NCI-H2227 treated with DMSO at 0.1 percent for 48 hours (cell line): ENCODE data around the gene DLG2.
"Not testable (repeated sequence)": the region's sequence is repeated elsewhere in the genome, so short reads cannot be mapped to it uniquely, and the experiment has no call there.

Experiments used
- DNase-seq: peaks from one replicate; lab custom pipeline; 2025; lab: John Stamatoyannopoulos, UW

DLG2 gene

DNA sequence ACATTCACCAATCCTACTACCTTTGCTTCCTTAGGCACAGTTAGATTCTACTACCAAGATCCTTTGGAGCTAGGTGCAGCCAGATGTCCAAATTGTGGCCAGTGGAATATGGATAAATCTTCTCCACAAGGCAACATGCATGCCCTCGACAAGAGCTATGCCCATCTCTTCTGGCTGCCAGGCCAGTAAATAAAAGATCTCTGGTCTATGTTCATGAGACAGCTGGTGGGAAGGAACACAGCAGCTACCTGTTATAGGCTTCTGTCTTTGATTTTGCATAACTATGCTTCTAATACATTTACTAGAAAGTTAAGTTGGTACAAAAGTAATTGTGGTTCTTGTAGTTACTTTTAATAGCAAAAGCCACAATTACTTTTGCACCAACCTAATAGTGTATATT, 182.7 kb downstream of the DLG2 start:
- no peak for DNase-seq

DNA sequence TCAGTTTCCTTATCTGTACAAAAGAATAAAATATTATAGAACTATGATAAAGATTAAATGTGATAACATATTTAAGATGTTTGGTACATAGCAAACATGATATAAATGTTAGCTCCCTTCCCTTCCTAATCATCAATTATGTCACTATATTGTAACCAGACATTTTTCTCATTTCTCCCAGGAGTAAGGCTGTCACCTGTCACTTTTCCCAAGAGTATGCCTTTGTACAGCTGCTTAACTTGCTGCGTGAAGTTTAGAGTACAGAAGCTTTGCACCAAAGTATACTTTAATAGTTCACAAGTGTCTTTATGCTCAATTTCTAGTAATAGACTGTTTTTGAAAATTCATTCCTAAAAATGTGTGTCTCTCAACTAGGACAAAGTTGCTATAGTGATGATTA, 186.9 kb downstream of the DLG2 start:
- no peak for DNase-seq

DNA sequence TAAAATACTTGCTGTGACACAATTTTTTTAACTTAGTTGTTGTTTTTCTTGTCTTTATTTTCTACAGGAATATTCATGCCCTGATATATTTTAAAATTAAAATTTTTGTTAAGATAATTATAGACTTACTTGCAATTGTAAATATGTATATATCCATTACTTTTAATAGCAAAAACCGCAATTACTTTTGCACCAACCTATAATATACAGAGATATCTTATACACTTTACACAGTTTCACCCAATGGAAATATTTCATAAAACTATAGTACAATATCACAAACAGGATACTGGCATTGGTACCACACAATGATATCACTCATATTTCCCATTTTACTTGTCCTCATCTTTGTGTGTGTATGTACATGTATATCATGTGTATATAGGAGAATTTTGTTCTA, 188.8 kb downstream of the DLG2 start:
- no peak for DNase-seq

DNA sequence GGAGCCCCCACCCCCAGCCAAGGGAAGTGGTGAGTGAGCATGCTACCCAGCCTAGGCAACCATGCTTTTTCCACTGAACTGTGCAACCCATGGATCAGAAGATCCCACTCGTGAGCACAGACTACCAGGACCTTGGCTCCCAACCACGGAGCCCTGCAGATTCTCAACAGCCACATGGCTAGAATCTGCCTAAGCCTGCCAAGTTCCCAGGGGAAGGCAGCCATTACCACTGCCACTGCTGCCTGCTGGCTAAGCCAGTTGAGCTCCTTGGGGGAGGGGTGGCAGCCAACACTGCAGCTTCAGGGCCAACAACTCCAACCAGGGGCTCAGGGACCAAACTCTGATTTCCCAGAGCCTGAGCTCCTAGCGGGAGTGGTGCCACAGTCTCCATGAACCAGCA, 195.8 kb downstream of the DLG2 start:
- DNase-seq, result no peak

DNA sequence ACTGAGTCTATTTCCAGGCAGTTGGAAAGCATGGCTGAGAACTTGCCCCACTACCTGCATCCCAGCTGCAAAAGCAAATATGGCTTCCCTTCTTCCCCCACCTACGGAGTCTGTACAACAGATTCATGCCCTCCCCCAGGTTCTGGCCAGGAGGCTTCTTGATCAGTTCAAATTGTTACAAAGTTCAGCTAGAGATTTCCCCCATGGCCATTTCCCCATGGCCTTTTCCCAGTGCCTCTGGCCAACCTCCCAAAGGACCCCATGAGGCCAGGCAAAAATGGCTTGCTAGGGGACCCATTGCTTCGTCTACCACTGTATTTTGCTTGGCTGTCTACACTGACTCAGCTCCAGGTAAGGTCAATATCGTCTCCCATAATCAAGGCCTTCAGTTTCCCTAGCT, 203.3 kb downstream of the DLG2 start:
- DNase-seq, result no peak

DNA sequence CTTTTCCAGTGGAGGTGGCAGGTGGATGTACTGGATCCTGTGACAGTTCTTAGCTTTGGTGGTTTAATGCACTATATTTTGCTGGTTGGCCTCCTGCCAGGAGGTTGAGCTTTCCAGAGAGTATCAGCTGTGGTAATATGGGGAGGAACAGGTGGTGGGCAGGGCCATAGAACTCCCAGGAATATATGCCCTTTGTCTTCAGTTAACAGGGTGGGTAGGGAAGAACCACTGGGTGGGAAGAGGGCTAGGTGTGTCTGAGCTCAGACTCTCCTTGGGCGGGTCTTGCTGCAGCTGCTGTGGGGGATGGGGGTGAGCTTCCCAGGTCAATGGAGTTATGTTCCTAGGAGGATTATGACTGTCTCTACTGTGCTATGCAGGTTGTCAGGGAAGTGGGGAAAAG, 203.8 kb downstream of the DLG2 start:
- DNase-seq, result no peak

DNA sequence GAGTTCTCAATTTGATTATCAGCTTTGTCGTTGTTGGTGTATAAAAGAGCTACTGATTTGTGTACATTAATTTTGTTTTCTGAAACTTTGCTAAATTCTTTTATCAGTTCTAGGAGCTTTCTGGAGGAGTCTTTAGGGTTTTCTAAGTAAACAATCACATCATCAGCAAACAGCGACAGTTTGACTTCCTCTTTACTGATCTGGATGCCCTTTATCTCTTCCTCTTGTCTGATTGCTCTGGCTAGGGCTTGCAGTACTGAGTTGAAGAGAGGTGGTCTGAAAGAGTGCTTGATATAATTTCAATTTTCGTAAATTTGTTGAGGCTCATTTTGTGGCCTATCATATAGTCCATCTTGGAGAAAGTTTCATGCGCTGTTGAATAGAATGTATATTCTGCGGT, 213.0 kb downstream of the DLG2 start:
- DNase-seq, result no peak

DNA sequence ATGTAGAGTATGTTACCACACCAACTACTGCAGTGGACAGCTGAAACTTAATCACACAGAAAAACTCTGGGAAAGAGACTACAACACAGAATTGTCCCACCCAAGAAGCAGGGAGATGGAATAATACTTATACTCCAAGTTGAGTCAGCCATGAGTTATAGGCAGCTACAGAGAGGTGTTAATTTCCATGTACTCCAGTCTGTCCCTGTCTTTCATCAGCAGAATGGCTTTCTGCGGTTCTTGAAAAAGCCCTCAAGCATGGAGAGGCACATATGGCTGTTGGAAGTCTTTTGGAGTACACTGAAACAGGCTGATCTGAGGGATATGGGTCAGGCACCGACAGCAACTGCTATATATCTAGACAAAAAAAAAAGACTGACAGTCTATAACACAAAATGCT, 219.5 kb downstream of the DLG2 start:
- DNase-seq, result no peak

DNA sequence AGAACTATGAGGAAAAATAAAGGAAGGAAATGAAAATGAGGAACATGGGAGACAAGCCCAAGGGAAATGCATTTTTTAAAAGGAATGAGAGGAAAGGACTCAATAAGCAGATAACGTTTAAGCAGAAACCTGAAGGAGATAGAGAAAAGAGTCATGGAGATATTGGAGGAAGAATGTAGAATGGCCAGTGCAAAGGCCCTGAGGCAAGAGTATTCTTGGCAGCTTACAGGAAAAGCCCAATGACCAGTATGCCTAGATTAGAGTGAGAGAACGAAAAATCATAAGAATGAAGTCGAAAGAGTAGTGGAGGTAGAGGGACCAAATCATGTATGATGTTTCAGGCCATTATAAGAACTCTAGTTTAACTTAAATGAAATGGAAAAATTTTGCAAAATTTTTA, 220.3 kb downstream of the DLG2 start:
- no peak for DNase-seq

DNA sequence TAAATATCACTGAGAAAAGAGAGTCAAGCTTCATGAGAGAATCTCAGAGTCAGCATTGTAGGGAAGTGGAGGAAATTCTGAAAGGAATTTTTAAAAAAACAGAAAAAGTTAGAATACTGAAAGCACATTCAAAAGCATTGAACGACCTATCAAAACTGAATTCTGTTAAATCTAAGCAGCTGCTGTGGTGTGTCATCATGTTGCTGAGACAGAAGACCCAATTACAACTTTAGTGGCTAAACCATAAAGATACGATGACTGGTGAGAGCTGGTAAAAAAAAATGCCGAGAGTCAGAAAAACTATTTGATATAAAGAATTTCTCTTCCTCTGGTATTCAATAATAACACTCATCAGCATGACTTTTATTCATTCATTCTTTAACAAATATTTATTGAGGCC, 220.8 kb downstream of the DLG2 start:
- DNase-seq, result no peak

DNA sequence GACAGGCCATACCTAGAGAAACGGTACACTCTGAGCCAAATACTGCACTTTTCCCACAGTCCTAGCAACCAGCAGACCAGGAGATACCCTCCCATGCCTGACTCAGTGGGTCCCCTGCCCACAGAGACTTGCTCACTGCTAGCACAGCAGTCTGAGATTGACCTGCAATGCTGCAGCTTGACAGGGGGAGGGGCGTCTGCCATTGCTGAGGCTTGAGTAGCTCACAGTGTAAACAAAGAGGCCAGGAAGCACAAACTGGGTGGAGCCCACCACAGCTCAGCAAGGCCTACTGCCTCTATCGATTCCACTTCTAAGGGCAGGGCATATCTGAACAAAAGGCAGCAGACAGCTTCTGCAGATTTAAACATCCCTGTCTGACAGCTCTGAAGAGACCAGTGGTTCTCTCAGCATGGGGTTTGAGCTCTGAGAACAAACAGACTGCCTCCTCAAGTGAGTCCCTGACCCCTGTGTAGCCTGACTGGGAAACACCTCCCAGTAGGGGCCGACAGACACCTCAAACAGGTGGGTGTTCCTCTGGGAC, 231.6 kb downstream of the DLG2 start:
- DNase-seq, result not testable (repeated sequence)

DNA sequence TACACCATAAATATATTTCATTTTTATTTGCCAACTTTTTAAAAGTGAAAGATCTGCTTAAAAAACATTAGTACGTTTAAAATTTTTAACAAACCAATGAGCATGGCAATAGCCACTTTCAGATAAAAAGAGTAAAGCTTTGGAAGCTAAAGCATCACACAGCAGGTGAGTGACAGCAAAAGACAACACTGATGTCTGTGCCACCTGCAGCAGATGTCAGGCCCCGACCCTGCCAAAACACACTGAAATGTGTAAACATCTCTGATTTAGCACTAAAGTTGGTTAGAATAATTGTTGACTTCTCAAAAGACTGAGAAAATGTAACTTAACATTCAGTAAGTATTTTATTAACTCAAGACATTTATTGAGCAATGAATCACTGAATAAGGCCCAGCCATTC, 232.9 kb downstream of the DLG2 start:
- no peak for DNase-seq

DNA sequence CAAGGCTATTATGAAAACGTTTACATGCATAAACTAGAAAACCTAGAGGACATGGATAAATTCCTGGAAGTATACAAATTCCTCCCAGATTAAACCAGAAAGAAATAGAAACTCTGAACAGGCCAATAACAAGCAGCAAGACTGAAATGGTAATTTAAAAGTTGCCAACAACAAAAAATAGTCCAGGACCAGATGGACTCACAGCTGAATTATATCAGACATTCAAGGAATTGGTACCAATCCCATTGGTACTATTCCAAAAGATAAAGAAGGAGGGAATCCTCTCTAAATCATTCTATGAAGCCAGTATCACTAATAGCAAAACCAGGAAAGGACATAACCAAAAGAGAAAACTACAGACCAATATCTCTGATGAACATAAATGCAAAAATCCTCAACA, 236.0 kb downstream of the DLG2 start:
- no peak for DNase-seq

DNA sequence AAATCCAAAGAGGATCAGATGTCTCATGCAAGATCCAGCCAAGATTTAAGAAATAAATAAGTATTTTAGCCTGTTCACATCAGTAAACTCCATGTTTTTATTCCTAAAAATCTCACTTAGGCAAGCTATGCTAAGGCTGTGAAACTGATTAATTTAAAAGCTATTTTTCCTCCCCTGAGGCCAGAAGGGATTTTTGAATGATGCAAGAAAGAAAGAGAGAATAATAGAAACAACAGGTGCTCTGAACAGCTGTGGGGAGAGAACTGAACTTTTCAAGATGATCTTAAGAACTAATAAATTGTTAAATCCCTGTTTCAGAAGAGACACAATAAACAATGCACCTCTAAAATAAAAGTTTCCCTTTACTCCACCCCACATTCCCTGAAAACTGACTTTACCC, 241.6 kb downstream of the DLG2 start:
- DNase-seq, result no peak

DNA sequence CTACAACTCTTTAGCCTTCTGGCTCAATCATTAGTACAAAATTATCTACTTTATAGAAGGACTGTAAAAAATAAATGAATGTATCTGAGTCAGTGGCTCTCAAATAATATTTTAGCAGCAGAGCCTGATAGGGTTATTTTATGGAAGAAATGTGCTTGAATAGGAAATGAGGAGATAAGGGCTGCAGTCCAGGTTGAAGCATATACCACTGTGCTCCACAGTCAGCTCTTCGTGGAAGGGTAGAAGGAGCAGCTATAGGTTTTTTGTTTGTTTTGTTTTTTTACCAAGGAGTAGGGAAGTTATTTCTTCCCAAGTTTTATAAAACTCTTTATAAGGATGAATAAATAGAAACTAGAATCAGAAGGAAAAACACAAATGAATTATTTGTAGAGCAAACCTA, 242.0 kb downstream of the DLG2 start:
- no peak for DNase-seq

DNA sequence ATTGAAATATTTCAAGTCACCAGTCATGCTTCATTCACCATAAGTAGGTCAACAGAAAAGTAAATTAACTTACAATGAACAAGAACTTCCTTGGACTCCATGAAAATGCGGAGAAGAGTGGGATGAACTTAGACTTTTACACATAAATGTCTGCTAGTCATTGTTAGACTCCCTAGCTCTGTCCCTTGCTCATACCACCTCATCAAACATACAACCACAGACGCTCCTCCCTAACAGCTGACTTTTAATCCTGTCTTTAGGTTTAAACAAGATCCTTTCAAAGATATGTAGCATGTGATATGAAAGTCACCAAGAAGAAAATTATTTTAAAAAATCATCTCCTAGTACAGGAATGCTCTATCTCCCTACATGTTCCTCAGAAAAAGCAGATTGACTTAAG, 248.1 kb downstream of the DLG2 start:
- DNase-seq, result no peak

DNA sequence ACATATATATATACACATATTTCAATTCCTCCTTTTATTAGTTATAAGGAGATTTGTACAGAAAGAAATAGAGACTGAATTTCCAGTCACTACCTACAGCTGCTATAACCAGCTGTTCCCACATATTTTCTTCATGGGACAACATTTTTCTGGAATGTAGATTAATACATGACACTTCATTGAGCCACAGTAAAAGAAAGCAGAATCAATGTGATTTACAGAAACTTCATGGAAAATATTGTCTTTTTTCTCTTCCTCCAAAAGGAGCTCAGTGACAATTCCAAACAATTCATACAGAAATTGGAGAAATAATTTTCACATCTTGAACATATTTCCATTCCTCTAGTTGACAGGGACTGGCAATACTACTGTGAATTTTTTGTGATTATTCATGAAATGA, 249.2 kb downstream of the DLG2 start:
- DNase-seq, result no peak

DNA sequence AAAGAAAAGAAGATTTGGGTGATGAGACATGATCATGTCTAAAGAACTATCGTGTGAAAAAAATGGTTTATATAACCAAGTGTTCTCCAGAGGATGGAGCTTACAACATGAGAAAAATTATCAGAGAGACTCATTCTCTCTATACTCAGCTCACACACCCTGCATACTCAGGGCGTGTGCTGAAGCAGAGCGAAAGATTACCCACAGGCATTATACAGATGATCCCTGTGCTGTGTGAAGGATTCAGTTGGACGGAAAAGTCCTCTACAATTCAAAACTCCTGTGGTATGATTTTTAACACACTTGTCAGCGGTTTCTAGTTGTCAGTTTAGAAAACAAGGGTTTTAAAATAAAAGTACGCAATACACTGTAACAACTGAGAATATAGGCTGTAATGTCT, 267.3 kb downstream of the DLG2 start:
- DNase-seq, result no peak

DNA sequence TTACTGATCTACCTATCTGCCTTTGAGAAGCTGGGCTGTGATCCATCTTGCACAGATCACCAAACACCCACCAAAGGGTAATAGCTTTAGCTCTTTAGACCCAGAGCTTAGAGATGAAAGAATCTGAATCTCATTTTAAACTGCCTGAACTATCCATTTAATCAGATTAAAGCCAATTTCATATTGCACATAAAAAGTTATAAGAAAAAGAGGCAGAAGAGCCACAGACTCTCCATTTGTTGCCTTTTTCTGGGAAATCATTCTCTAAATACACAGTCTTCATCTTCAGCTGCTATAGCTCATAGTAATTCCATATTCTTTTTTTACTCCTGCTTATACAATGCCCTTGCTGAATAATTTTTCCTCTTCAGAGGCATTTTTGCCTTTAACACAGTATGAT, 271.2 kb downstream of the DLG2 start:
- DNase-seq, result no peak

DNA sequence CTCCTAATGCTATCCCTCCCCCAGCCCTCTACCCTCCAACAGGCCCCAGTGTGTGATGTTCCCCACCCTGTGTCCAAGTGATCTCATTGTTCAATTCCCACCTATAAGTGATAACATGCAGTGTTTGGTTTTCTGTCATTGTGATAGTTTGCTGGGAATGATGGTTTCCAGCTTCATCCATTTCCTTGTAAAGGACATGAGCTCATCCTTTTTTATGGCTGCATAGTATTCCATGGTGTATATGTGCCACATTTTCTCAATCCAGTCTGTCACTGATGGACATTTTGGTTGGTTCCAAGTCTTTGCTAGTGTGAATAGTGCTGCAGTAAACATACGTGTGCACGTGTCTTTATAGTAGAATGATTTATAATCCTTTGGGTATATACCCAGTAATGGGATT, 277.6 kb downstream of the DLG2 start:
- DNase-seq, result not testable (repeated sequence)

DNA sequence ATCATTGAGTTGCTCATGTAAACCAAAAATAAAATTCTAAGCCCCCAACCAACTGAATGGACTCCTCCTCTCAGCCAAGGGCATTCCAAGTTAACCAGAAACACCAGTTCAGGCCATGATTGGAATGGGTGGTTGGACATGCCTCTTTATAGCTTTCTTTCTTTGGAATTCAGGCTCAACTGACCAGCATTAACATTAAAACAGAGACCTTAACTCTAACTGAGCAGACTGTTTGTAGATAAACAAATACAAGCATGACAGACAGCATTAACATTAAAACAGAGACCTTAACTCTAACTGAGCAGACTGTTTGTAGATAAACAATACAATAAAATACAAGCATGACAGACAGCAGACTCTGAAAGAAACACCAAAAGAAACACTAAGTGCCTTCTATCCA, 278.2 kb downstream of the DLG2 start:
- DNase-seq, result no peak

DNA sequence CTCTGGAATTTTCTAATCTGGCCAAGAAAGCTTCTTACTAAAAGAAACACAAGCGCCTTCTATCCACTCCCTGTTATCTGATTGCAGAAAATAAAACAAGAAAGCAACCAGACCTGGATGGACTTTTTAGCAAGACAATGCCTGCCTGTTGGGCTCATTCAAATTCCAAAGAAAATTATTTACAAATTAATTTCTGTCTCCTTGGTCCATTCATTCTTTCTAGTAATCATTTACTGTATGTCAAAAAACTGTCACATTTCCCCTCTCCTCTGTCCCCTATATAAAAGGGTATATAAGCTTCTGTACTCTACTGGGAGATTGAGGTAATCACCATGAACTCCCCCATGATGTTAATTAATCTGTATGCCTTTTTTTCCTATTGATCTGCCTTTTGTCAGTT, 279.9 kb downstream of the DLG2 start:
- DNase-seq, result no peak

DNA sequence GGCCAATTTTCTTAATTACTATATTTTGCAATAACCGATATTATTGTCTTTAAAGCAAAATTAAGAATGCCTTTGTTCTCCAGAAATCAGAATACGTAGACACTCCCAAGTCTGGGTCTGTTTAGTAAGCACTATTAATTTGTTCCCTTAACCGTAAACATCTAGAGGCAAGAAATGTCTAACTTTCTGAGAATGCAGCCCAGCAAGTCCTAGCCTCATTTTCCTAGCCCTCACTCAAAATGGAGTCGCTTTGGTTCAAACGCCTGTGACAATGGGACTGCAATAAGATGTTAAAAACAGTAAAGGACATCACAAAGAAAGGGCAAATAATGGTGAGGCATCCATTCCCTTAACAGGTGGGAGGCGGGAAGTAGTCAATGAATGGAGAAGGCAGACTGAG, 280.7 kb downstream of the DLG2 start:
- DNase-seq, result no peak

DNA sequence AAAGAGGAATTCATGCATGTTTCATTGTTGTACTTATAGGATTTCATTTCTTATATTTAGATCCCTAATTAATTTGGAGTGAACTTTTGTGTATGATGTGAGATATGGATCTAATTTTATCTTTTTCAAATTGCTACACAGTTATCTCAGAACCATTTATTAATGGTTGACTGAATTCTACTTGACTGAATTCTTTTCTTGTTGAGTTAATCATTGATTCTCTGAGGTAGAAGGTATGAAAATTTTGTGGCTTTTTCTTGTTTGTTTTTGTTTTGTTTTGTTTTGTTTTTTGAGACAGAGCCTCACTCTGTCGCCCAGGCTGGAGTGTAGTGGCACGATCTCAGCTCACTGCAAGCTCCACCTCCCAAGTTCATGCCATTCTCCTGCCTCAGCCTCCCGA, 286.3 kb downstream of the DLG2 start:
- DNase-seq, result not testable (repeated sequence)

DNA sequence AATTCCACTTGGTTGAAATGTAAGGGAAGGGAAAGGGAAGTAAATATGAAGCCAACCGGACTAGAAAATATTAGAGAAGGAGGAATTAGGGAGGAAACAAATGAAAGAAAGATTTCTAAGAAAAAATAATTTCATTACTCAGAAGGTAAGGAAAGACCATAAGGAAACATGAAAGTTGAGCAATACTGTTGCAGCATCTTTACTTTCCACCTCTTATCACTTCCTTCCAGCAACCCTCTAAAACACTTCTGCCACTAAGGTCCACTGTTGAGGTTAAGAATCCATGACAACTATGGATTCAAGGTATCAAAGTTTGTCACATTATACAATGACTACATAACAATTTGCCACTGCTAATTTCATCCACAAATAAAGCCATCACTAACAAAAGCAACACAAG, 308.6 kb downstream of the DLG2 start:
- DNase-seq, result no peak
